Endothelial cell of umbilical vein (primary cell): ENCODE measurements around the gene BICRA. TPM values are rescaled to one million over a fixed set of nuclear protein-coding genes. Genes with fewer than 3 reads are reported as not detected.

Source experiments
- BruUV-seq: library from RNA; stranded (reverse); fragments of 400-500 nt; replicated peaks from 2 replicates; lab custom pipeline; 2021; lab: Mats Ljungman, UMichigan
- CTCF ChIA-PET: fragments of 300-600, 350-600 bp; sonication (Branson Sonifier 250); formaldehyde crosslinking; loops from one replicate; lab custom pipeline; 2021; ENCODE audit warnings: antibody characterized with exemption, inconsistent platforms; lab: Charles Lee
- POLR2A ChIA-PET: fragments of 300-600, 350-600 bp; sonication (Branson Sonifier 250); formaldehyde crosslinking; loops from one replicate; lab custom pipeline; 2021; ENCODE audit warnings: antibody characterized with exemption, inconsistent platforms; lab: Charles Lee
- DNase-seq: peaks from one replicate; pipeline ENCODE4 v3.0.0-alpha.2; 2011; ENCODE audit warnings: low read depth, low spot score
- FAIRE-seq: peaks from 2 replicates; lab custom pipeline; 2011; peaks lifted over from hg19 to GRCh38; lab: Jason Lieb, UNC
- H2AFZ ChIP-seq: 2 replicates; pipeline ENCODE4 v1.6.0; 2012; ENCODE audit warnings: low read depth, low read length, control low read depth, inconsistent platforms
- H3K27ac ChIP-seq: 2 replicates; pipeline ENCODE4 v1.5.1; 2011; ENCODE audit warnings: low read depth, mild to moderate bottlenecking, control low read depth, low read length, moderate library complexity; ENCODE audit not compliant: insufficient read depth
- H3K27me3 ChIP-seq, 2 experiments: 2 replicates each; pipeline versions ENCODE4 v1.6.0 to v1.6.1; 2011; ENCODE audit warnings: low read length in 2 of 2, mixed read lengths in 1 of 2; ENCODE audit not compliant: control insufficient read depth in 2 of 2, insufficient read depth in 2 of 2
- H3K36me3 ChIP-seq, 2 experiments: 2 replicates in 1 of 2; 3 replicates in 1 of 2; pipeline ENCODE4 v1.5.1; 2011; ENCODE audit warnings: low read length in 2 of 2, mild to moderate bottlenecking in 1 of 2, moderate library complexity in 1 of 2; ENCODE audit not compliant: control insufficient read depth in 2 of 2, insufficient read depth in 2 of 2; ENCODE audit errors: extremely low read depth in 1 of 2
- H3K4me1 ChIP-seq: 3 replicates; pipeline ENCODE4 v1.5.1; 2011; ENCODE audit warnings: mild to moderate bottlenecking, low read length; ENCODE audit not compliant: control insufficient read depth, insufficient read depth; ENCODE audit errors: extremely low read depth
- H3K4me2 ChIP-seq: 2 replicates; pipeline ENCODE4 v1.6.1; 2011; ENCODE audit warnings: low read length, control low read depth, mixed read lengths; ENCODE audit not compliant: insufficient read depth
- H3K4me3 ChIP-seq, 3 experiments: fragments of 200-600 bp in 1 of 3; sonication (generic), shearing (Covaris generic) in 1 of 3; replicated peaks in 1 of 3; 2 replicates each; pipeline ENCODE4 v1.5.1; 2011 to 2016; ENCODE audit warnings: control low read depth in 3 of 3, low read length in 3 of 3, mild to moderate bottlenecking in 2 of 3, inconsistent platforms in 1 of 3, low read depth in 1 of 3, moderate library complexity in 1 of 3; ENCODE audit not compliant: insufficient read depth in 1 of 3
- H3K79me2 ChIP-seq: 2 replicates; pipeline ENCODE4 v1.6.0; 2012; ENCODE audit warnings: low read length, inconsistent platforms; ENCODE audit not compliant: control insufficient read depth, insufficient read depth
- H3K9ac ChIP-seq: replicated peaks from 2 replicates; pipeline ENCODE3; 2011; ENCODE audit warnings: low read length, control low read depth; ENCODE audit not compliant: insufficient read depth; ENCODE audit errors: extremely low read depth
- H3K9me1 ChIP-seq: replicated peaks from 3 replicates; pipeline ENCODE4 v1.6.0; 2011; ENCODE audit warnings: mild to moderate bottlenecking, low read length; ENCODE audit not compliant: control insufficient read depth, insufficient read depth; ENCODE audit errors: extremely low read depth
- H3K9me3 ChIP-seq: replicated peaks from 2 replicates; pipeline ENCODE4 v1.5.1; 2012; ENCODE audit warnings: low read length, inconsistent platforms; ENCODE audit not compliant: control insufficient read depth, insufficient read depth
- H4K20me1 ChIP-seq: replicated peaks from 2 replicates; pipeline ENCODE3; 2011; ENCODE audit warnings: mild to moderate bottlenecking, low read length; ENCODE audit not compliant: control insufficient read depth, insufficient read depth; ENCODE audit errors: extremely low read depth
- CTCF ChIP-seq, 2 donors: IDR thresholded peaks; 1 replicate in 1 of 2; 2 replicates in 1 of 2; pipeline ENCODE4 v1.5.1; 2011; ENCODE audit warnings: low read length in 2 of 2, mild to moderate bottlenecking in 2 of 2, moderate library complexity in 2 of 2, control low read depth in 1 of 2, inconsistent platforms in 1 of 2, low read depth in 1 of 2; ENCODE audit not compliant: insufficient read depth in 1 of 2; ENCODE audit errors: extremely low read depth in 1 of 2
- EZH2 ChIP-seq: IDR thresholded peaks from 2 replicates; pipeline ENCODE4 v1.6.1; 2012; ENCODE audit warnings: borderline replicate concordance, low read depth, mild to moderate bottlenecking, moderate library complexity, low read length, inconsistent platforms; ENCODE audit not compliant: severe bottlenecking
- FOS ChIP-seq: IDR thresholded peaks from 2 replicates; pipeline ENCODE4 v1.6.1; 2011; ENCODE audit warnings: mild to moderate bottlenecking, low read length, moderate library complexity, borderline replicate concordance; ENCODE audit not compliant: insufficient read depth
- GATA2 ChIP-seq: IDR thresholded peaks from 2 replicates; pipeline ENCODE4 v1.7.0; 2011; ENCODE audit warnings: low read depth, mild to moderate bottlenecking, moderate library complexity, mixed read lengths, low read length; ENCODE audit not compliant: insufficient read length, insufficient read depth
- JUN ChIP-seq: IDR thresholded peaks from 2 replicates; pipeline ENCODE4 v1.6.1; 2011; ENCODE audit warnings: borderline replicate concordance, low read depth; ENCODE audit not compliant: insufficient read length, insufficient read depth
- MAX ChIP-seq: IDR thresholded peaks from 2 replicates; pipeline ENCODE4 v1.6.1; 2011; ENCODE audit not compliant: insufficient read depth, insufficient read length
- MYC ChIP-seq: IDR thresholded peaks from one replicate; pipeline ENCODE4 v1.6.1; 2011; ENCODE audit warnings: mild to moderate bottlenecking, low read depth, low read length
- POLR2A ChIP-seq: IDR thresholded peaks from 2 replicates; pipeline ENCODE4 v1.6.1; 2012; ENCODE audit warnings: low read depth, mild to moderate bottlenecking, control low read depth, low read length
- POLR2AphosphoS5 ChIP-seq: IDR thresholded peaks from 2 replicates; pipeline ENCODE4 v1.6.1; 2012; ENCODE audit warnings: low read depth, mild to moderate bottlenecking, control low read depth, low read length, moderate library complexity; ENCODE audit not compliant: insufficient read depth
- dilution Hi-C: fragments of 300-500 bp; cut with MboI; formaldehyde crosslinking; loops from one replicate; pipeline ENCODE4 v1.15.0; 2019; ENCODE audit warnings: low sequenced_read_pairs; ENCODE audit not compliant: extremely low pct_ligation_motif_present
- intact Hi-C: fragments of 100-400 bp; cut with micrococcal nuclease; formaldehyde crosslinking; loops from one replicate; pipeline ENCODE4 v1.10.0; 2022
- polyA plus RNA-seq, 4 experiments: library from polyadenylated mRNA; depleted of rRNA in 3 of 4; stranded (reverse) in 3 of 4; unstranded in 1 of 4; fragments of >200 nt; gene quantifications; 2 replicates each; pipeline versions ENCODE4 v1.2.1 to v1.2.3, GENCODE V29; 2011 to 2012; ENCODE audit warnings: missing spikeins in 1 of 4
- total RNA-seq: library from RNA; stranded (reverse); gene quantifications from 2 replicates; pipeline ENCODE4 v1.2.3, GENCODE V29; 2021

Gene BICRA
- total and polyA plus RNA-seq, 2 donors (not counting 3 experiments of a cell fraction or from before 2014, with no cell fraction given), result 3.8 to 20.5 TPM

DNA sequence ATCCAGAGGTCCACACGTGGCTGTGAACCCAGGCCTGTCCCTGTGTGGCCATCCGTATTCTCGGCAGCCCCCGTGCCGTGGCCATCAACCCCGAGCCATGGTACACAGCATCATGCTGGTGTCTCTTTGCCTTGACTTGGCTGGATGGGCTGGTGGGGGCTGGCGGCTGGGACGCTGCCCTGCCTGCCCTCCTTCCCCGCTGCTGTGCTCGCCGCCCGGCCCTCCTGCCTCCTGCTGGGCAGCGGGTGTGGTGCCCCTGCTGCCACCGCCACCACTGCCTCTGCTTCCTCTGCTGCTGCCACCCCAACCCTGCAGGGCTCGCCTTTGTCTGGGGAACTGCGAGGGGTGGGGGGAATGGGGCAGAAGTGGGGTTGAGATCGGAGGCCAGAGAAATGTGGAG lies 84.6 kb downstream of the BICRA start:
- dilution Hi-C loops (no loop called here), intact Hi-C loops (no loop called here)
- H3K4me2 ChIP-seq, result no peak overlapping the region
- BruUV-seq, result no TSS peak
- DNase-seq (no peak), FAIRE-seq (no peak)
- peaks cover 3% of the 10 kb centered on the region for H3K4me1 ChIP-seq
- no peak for TF ChIP-seq FOS
- TF ChIP-seq MYC, result no peak
- TF ChIP-seq POLR2A, result no peak
- no peak for TF ChIP-seq JUN
- no peak overlapping the region for H3K27ac ChIP-seq
- no peak overlapping the region for H3K9ac ChIP-seq
- ChIA-PET CTCF (interaction anchor here (0.7 kb wide), 1 partner anchor 257 kb away, joined by 3 read pairs; no protein-coding TSS in a partner anchor), POLR2A (no interaction called here)
- no peaks in the 10 kb centered on the region for H4K20me1 ChIP-seq
- H3K36me3 ChIP-seq, result peaks cover 0 to 14% of the 10 kb centered on the region in 2 experiments
- H3K79me2 ChIP-seq, result no peaks in the 10 kb centered on the region
- H2AFZ ChIP-seq, result no peak overlapping the region
- no peaks in the 10 kb centered on the region for H3K9me1 ChIP-seq
- H3K27me3 ChIP-seq, result no peaks in the 10 kb centered on the region
- no peak overlapping the region for H3K4me3 ChIP-seq
- H3K9me3 ChIP-seq, result no peaks in the 10 kb centered on the region

- CTCF ChIA-PET, result no interaction called here
- POLR2A ChIA-PET, result no interaction called here
- H3K27ac ChIP-seq, result no peak overlapping the region
- H3K4me2 ChIP-seq, result no peak overlapping the region
- H3K4me1 ChIP-seq, result peaks cover 3% of the 10 kb centered on the region
- no peaks in the 10 kb centered on the region for H3K79me2 ChIP-seq
- H3K4me3 ChIP-seq, result no peak overlapping the region
- H3K27me3 ChIP-seq, result no peaks in the 10 kb centered on the region
- H2AFZ ChIP-seq, result no peak overlapping the region
- intact Hi-C loops, result no loop called here
- H3K9ac ChIP-seq, result no peak overlapping the region
- BruUV-seq, result no TSS peak
- H4K20me1 ChIP-seq, result no peaks in the 10 kb centered on the region
- no peaks in the 10 kb centered on the region for H3K9me3 ChIP-seq
- FAIRE-seq (no peak), DNase-seq (no peak)
- dilution Hi-C loops, result no loop called here
- H3K36me3 ChIP-seq, result peaks cover 4 to 18% of the 10 kb centered on the region in 2 experiments
- TF ChIP-seq FOS (no peak), CTCF (IDR thresholded peaks at IDR 0.05; ENCODE audit: extremely low read depth in 1 of 2, insufficient read depth in 1 of 2, low read depth in 1 of 2, low read length in 2 of 2) (no peak), MYC (no peak), JUN (no peak), EZH2 (no peak), GATA2 (no peak), POLR2A (no peak), POLR2AphosphoS5 (no peak), MAX (no peak)
- no peaks in the 10 kb centered on the region for H3K9me1 ChIP-seq
Observed at GRCh38 chr19:47693903-47694302, 85.0 kb downstream of the BICRA start.
